ENCODE results near the gene DARS1. TPM values are rescaled to one million over a fixed set of nuclear protein-coding genes. Genes with fewer than 3 reads are reported as not detected.

DARS1 gene
- total and polyA plus RNA-seq, 2 of the 13 experiments (the other 11 are each of a cell fraction or from before 2014, with no cell fraction given): 149 to 230 TPM

GRCh38 chr2:135876066-135876711 lies 109.2 kb downstream of the DARS1 start, which contains the start of gene MCM6 (continued):
- no peak for TF ChIP-seq ZBTB49 (CRISPR knock-in tag; IDR thresholded peaks at IDR 0.05; ENCODE audit: borderline replicate concordance)
- TF ChIP-seq ZMYM4 (CRISPR knock-in tag; IDR thresholded peaks at IDR 0.05): peak; percentile 70; the same call in 1 of the 2 replicates
- TF ChIP-seq HNRNPLL (IDR thresholded peaks at IDR 0.05; ENCODE audit: low read depth, low read length, poor library complexity, severe bottlenecking): peak; percentile 64
- peak; percentile 81 for TF ChIP-seq BATF2 (CRISPR knock-in tag; IDR thresholded peaks at IDR 0.05)
- TF ChIP-seq TEAD3 (CRISPR knock-in tag; optimal IDR thresholded peaks at IDR 0.05; ENCODE audit: borderline replicate concordance): peak; percentile 18
- TF ChIP-seq YEATS2 (CRISPR knock-in tag; IDR thresholded peaks at IDR 0.05; ENCODE audit: borderline replicate concordance): peak; percentile 78; the same call in 1 of the 2 replicates
- TF ChIP-seq ZNF816 (CRISPR knock-in tag; IDR thresholded peaks at IDR 0.05; ENCODE audit: borderline replicate concordance): no peak; the same call in 1 of the 2 replicates
- TF ChIP-seq ZNF660 (CRISPR knock-in tag; IDR thresholded peaks at IDR 0.05; ENCODE audit: borderline replicate concordance, low read depth): no peak
- peak; percentile 69; the same call in 1 of the 2 replicates for TF ChIP-seq YEATS4 (CRISPR knock-in tag; IDR thresholded peaks at IDR 0.05; ENCODE audit: borderline replicate concordance)
- no peak for TF ChIP-seq ZNF761 (CRISPR knock-in tag; conservative IDR thresholded peaks at IDR 0.05)
- TF ChIP-seq HCFC1 (IDR thresholded peaks at IDR 0.05; ENCODE audit: low read depth, low read length): no peak
- TF ChIP-seq ZKSCAN1 (IDR thresholded peaks at IDR 0.05; ENCODE audit: low read length): no peak
- peak; percentile 52; the same call in 1 of the 2 replicates for TF ChIP-seq ZNF570 (CRISPR knock-in tag; IDR thresholded peaks at IDR 0.05; ENCODE audit: borderline replicate concordance)
- 0 out of 2 replicates have a peak, but pooled peaks have one; percentile 16 for TF ChIP-seq THAP11 (CRISPR knock-in tag; IDR thresholded peaks at IDR 0.05)
- no peak for TF ChIP-seq PRDM4 (CRISPR knock-in tag; IDR thresholded peaks at IDR 0.05; ENCODE audit: borderline replicate concordance)
- peak; percentile 58; the same call in 1 of the 2 replicates for TF ChIP-seq GFI1 (CRISPR knock-in tag; IDR thresholded peaks at IDR 0.05; ENCODE audit: borderline replicate concordance)
- 0 out of 2 replicates have a peak, but pooled peaks have one; percentile 58 for TF ChIP-seq NFIB (CRISPR knock-in tag; IDR thresholded peaks at IDR 0.05; ENCODE audit: borderline replicate concordance)
- no peak for TF ChIP-seq FOXO1 (CRISPR knock-in tag; IDR thresholded peaks at IDR 0.05)
- no peak for TF ChIP-seq ZNF335 (CRISPR knock-in tag; IDR thresholded peaks at IDR 0.05)
- no peak for TF ChIP-seq RAD51 (IDR thresholded peaks at IDR 0.05; ENCODE audit: borderline replicate concordance)
- TF ChIP-seq SMAD3 (CRISPR knock-in tag; IDR thresholded peaks at IDR 0.05): no peak
- no peak for TF ChIP-seq ZNF343 (CRISPR knock-in tag; IDR thresholded peaks at IDR 0.05)
- TF ChIP-seq ATM (IDR thresholded peaks at IDR 0.05; ENCODE audit: borderline replicate concordance): no peak
- TF ChIP-seq ZNF124 (CRISPR knock-in tag; IDR thresholded peaks at IDR 0.05): no peak
